HCT116 (cell line): ENCODE measurements around the gene IQGAP2. TPM values are rescaled to one million over a fixed set of nuclear protein-coding genes. Genes with fewer than 3 reads are reported as not detected.

Experiments used
- ATAC-seq: fragments of 200-7000 bp; cut with Tn5 transposase; 2 replicates; pipeline ENCODE4 v1.9.1; 2020; ENCODE audit warnings: mild to moderate bottlenecking, moderate library complexity
- BruUV-seq: library from RNA; stranded (reverse); fragments of 400-500 nt; replicated peaks from 2 replicates; lab custom pipeline; 2021; lab: Mats Ljungman, UMichigan
- CTCF ChIA-PET: fragments of 300-600 bp; sonication (Branson Sonifier 250); formaldehyde crosslinking; loops from one replicate; lab custom pipeline; 2021; ENCODE audit warnings: antibody characterized with exemption; lab: Charles Lee
- POLR2A ChIA-PET: fragments of 300-600, 350-600 bp; sonication (Branson Sonifier 250); formaldehyde crosslinking; loops from one replicate; lab custom pipeline; 2021; ENCODE audit warnings: antibody characterized with exemption; lab: Charles Lee
- RAD21 ChIA-PET, 2 experiments: fragments of 300-600 bp; sonication (Branson Sonifier 250); formaldehyde crosslinking; loops; one replicate each; lab custom pipeline; 2023; ENCODE audit warnings: low total read pairs in 2 of 2; ENCODE audit not compliant: uncharacterized antibody in 2 of 2, unreplicated experiment in 2 of 2, low non-redundant PET in 1 of 2; lab: Charles Lee
- DNase-seq: peaks from one replicate; pipeline ENCODE4 v3.0.0-alpha.2; 2010; ENCODE audit warnings: low read depth, low spot score
- H2AFZ ChIP-seq: fragments of 200-600 bp; shearing (Covaris generic), sonication (generic); 2 replicates; pipeline ENCODE4 v1.6.1; 2017; ENCODE audit warnings: low read depth, mixed run types, mixed read lengths, antibody characterized with exemption, low read length; ENCODE audit not compliant: poor library complexity, severe bottlenecking
- H3K27ac ChIP-seq: 2 replicates; pipeline ENCODE4 v1.5.1; 2012; ENCODE audit warnings: low read depth, low read length
- H3K27me3 ChIP-seq: fragments of 200-600 bp; sonication (generic); 2 replicates; pipeline ENCODE4 v1.6.1; 2016; ENCODE audit warnings: mixed run types, low read length, mixed read lengths; ENCODE audit not compliant: insufficient read depth
- H3K36me3 ChIP-seq, 2 experiments: fragments of 200-500 bp in 1 of 2; fragments of 200-600 bp in 1 of 2; sonication (Bioruptor generic) in 1 of 2; sonication (generic) in 1 of 2; 2 replicates each; pipeline versions ENCODE4 v1.5.1 to v1.6.1; 2014 to 2016; ENCODE audit warnings: low read length in 2 of 2, inconsistent platforms in 1 of 2, mixed read lengths in 1 of 2, mixed run types in 1 of 2; ENCODE audit not compliant: insufficient read depth in 2 of 2, control insufficient read depth in 1 of 2
- H3K4me1 ChIP-seq, 2 experiments: fragments of 200-600 bp in 1 of 2; sonication (generic) in 1 of 2; 2 replicates each; pipeline versions ENCODE4 v1.5.1 to v1.6.1; 2012 to 2017; ENCODE audit warnings: low read length in 2 of 2, inconsistent platforms in 1 of 2, mild to moderate bottlenecking in 1 of 2, mixed read lengths in 1 of 2, mixed run types in 1 of 2, moderate library complexity in 1 of 2; ENCODE audit not compliant: insufficient read depth in 2 of 2, control insufficient read depth in 1 of 2
- H3K4me2 ChIP-seq: fragments of 200-600 bp; sonication (generic); 2 replicates; pipeline ENCODE4 v1.6.1; 2017; ENCODE audit warnings: mixed run types, low read length, mixed read lengths
- H3K4me3 ChIP-seq, 2 experiments: fragments of 200-600 bp in 1 of 2; sonication (generic) in 1 of 2; replicated peaks in 1 of 2; 2 replicates each; pipeline ENCODE4 v1.5.1; 2011 to 2016; ENCODE audit warnings: low read length in 2 of 2, control low read depth in 1 of 2, low read depth in 1 of 2, mild to moderate bottlenecking in 1 of 2, mixed read lengths in 1 of 2, mixed run types in 1 of 2
- H3K79me2 ChIP-seq: fragments of 200-600 bp; sonication (generic); 2 replicates; pipeline ENCODE4 v1.6.1; 2017; ENCODE audit warnings: mild to moderate bottlenecking, mixed run types, low read length, moderate library complexity, mixed read lengths; ENCODE audit not compliant: insufficient read depth
- H3K9ac ChIP-seq: fragments of 200-600 bp; sonication (generic); 2 replicates; pipeline ENCODE4 v1.6.1; 2016; ENCODE audit warnings: low read length, mixed read lengths
- H3K9me2 ChIP-seq: fragments of 200-600 bp; sonication (generic), shearing (Covaris generic); 2 replicates; pipeline ENCODE4 v1.6.1; 2017; ENCODE audit warnings: mixed run types, mild to moderate bottlenecking, moderate library complexity; ENCODE audit not compliant: insufficient read depth
- H3K9me3 ChIP-seq, 2 experiments: fragments of 200-500 bp in 1 of 2; fragments of 200-600 bp in 1 of 2; sonication (Bioruptor generic) in 1 of 2; sonication (generic) in 1 of 2; 2 replicates each; pipeline ENCODE4 v1.6.1; 2014 to 2017; ENCODE audit warnings: low read length in 2 of 2, mixed read lengths in 2 of 2, inconsistent platforms in 1 of 2, low read depth in 1 of 2, mild to moderate bottlenecking in 1 of 2, mixed run types in 1 of 2, moderate library complexity in 1 of 2; ENCODE audit not compliant: control insufficient read depth in 1 of 2, insufficient read depth in 1 of 2
- H4K20me1 ChIP-seq: fragments of 200-600 bp; sonication (generic), shearing (Covaris generic); 2 replicates; pipeline ENCODE4 v1.6.1; 2017; ENCODE audit warnings: mixed run types, mild to moderate bottlenecking, moderate library complexity; ENCODE audit not compliant: insufficient read depth
- CBX3 ChIP-seq: IDR thresholded peaks from 2 replicates; pipeline ENCODE4 v1.6.1; 2012; ENCODE audit warnings: low read depth
- CEBPB ChIP-seq: IDR thresholded peaks from 2 replicates; pipeline ENCODE4 v1.6.1; 2012; ENCODE audit warnings: low read depth
- EGR1 ChIP-seq: IDR thresholded peaks from 2 replicates; pipeline ENCODE4 v1.6.1; 2012; ENCODE audit warnings: low read depth
- ELF1 ChIP-seq: IDR thresholded peaks from 2 replicates; pipeline ENCODE4 v1.6.1; 2012; ENCODE audit warnings: low read depth, borderline replicate concordance
- EZH2 ChIP-seq: fragments of 200-600 bp; sonication (generic); IDR thresholded peaks from 2 replicates; pipeline ENCODE4 v1.6.1; 2017; ENCODE audit warnings: antibody characterized with exemption, mixed run types
- EZH2phosphoT487 ChIP-seq: fragments of 200-600 bp; IDR thresholded peaks from 2 replicates; pipeline ENCODE4 v1.6.1; 2018; ENCODE audit warnings: antibody characterized with exemption, borderline replicate concordance
- JUND ChIP-seq: IDR thresholded peaks from 2 replicates; pipeline ENCODE4 v1.6.1; 2012
- POLR2A ChIP-seq: IDR thresholded peaks from 2 replicates; pipeline ENCODE4 v1.7.0; 2011; ENCODE audit warnings: borderline replicate concordance; ENCODE audit not compliant: insufficient read depth, insufficient read length; ENCODE audit errors: extremely low read depth
- POLR2AphosphoS5 ChIP-seq: IDR thresholded peaks from 2 replicates; pipeline ENCODE4 v1.6.1; 2011; ENCODE audit warnings: mild to moderate bottlenecking, low read depth, low read length, moderate library complexity
- RAD21 ChIP-seq: IDR thresholded peaks from 2 replicates; pipeline ENCODE4 v1.6.1; 2012; ENCODE audit warnings: low read depth, mild to moderate bottlenecking
- SIN3A ChIP-seq: IDR thresholded peaks from 2 replicates; pipeline ENCODE4 v1.6.1; 2012; ENCODE audit warnings: low read depth
- SRF ChIP-seq: IDR thresholded peaks from 2 replicates; pipeline ENCODE4 v1.6.1; 2012; ENCODE audit warnings: low read depth
- TCF7L2 ChIP-seq: IDR thresholded peaks from 2 replicates; pipeline ENCODE4 v1.7.0; 2011; ENCODE audit warnings: borderline replicate concordance, inconsistent platforms; ENCODE audit not compliant: insufficient read depth, insufficient read length; ENCODE audit errors: extremely low read depth
- YY1 ChIP-seq: IDR thresholded peaks from 2 replicates; pipeline ENCODE4 v1.6.1; 2011; ENCODE audit warnings: low read length, low read depth, moderate library complexity, mild to moderate bottlenecking; ENCODE audit not compliant: insufficient replicate concordance; ENCODE audit errors: extremely low read depth
- ZNF274 ChIP-seq: fragments of 200-500 bp; sonication (Bioruptor generic); IDR thresholded peaks from 2 replicates; pipeline ENCODE4 v1.6.1; 2014; ENCODE audit warnings: mild to moderate bottlenecking, low read depth, low read length, inconsistent platforms
- intact Hi-C: fragments of 100-400 bp; cut with micrococcal nuclease; formaldehyde crosslinking; loops from 2 replicates; pipeline ENCODE4 v1.10.0; 2022
- total RNA-seq: library from RNA; stranded (reverse); gene quantifications from one replicate; pipeline ENCODE4 v1.2.1, GENCODE V29; 2021; ENCODE audit not compliant: unreplicated experiment
- TF ChIP-seq, protein P1 (sequence below): IDR thresholded peaks from 2 replicates; pipeline ENCODE4 v1.6.1; 2012
- TF ChIP-seq, protein P2 (sequence below), 3 experiments: fragments of 200-600 bp in 1 of 3; sonication (generic) in 1 of 3; IDR thresholded peaks in 2 of 3; conservative IDR thresholded peaks in 1 of 3; 2 replicates each; pipeline ENCODE4 v1.5.1; 2012 to 2017; ENCODE audit warnings: low read depth in 2 of 3, low read length in 2 of 3, antibody characterized with exemption in 1 of 3, borderline replicate concordance in 1 of 3, control low read depth in 1 of 3, mild to moderate bottlenecking in 1 of 3, mixed read lengths in 1 of 3, mixed run types in 1 of 3, moderate library complexity in 1 of 3; ENCODE audit not compliant: insufficient read depth in 1 of 3
- TF ChIP-seq, protein P3 (sequence below): IDR thresholded peaks from 2 replicates; pipeline ENCODE4 v1.6.1; 2012

The IQGAP2 gene
- total RNA-seq, 1 experiment from 2014 or later, result 2.0 TPM

DNA sequence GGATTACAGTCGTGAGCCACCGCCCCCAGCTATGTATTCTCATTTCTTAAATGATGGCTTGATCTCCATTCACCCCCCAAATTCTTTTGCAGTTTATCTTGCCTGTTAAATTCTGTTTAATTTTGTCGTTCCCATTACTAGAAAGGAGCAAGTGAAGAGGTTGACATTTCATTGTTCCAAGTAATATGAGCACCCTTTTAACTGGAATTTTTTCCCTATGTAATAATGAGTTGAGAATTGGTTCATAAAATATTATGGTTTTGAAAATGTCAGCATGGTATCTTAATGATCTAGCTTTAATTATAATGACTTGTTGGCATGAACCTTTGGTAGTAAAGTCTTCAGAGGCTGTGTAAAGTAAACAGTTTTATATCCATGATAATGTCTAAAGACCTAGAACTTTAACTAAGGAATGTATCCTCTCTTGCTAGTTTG is 182.7 kb downstream of the IQGAP2 start:
- H4K20me1 ChIP-seq, result no peaks in the 10 kb centered on the region
- CTCF ChIA-PET, result interaction anchor here (2.6 kb wide), 1 partner anchor 189 kb away, joined by 7 read pairs; no protein-coding TSS in a partner anchor
- no peak for DNase-seq
- no peaks in the 10 kb centered on the region for H3K9me3 ChIP-seq
- no peaks in the 10 kb centered on the region for H3K36me3 ChIP-seq
- BruUV-seq, result no TSS peak
- H3K27me3 ChIP-seq, result no peaks in the 10 kb centered on the region
- H3K79me2 ChIP-seq, result no peaks in the 10 kb centered on the region
- H3K4me1 ChIP-seq, result no peaks in the 10 kb centered on the region
- no peak overlapping the region for H2AFZ ChIP-seq
- ATAC-seq, result no peak
- no peak overlapping the region for H3K4me3 ChIP-seq
- POLR2A ChIA-PET, result no interaction called here
- H3K9me2 ChIP-seq, result peaks cover 2% of the 10 kb centered on the region; the same call in 1 of the 2 replicates
- no peak for TF ChIP-seq YY1
- TF ChIP-seq CBX3, result no peak
- TF ChIP-seq ZNF274, result no peak
- TF ChIP-seq, protein P1, sequence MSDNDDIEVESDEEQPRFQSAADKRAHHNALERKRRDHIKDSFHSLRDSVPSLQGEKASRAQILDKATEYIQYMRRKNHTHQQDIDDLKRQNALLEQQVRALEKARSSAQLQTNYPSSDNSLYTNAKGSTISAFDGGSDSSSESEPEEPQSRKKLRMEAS, result no peak
- no peak for TF ChIP-seq SRF
- TF ChIP-seq, protein P2, sequence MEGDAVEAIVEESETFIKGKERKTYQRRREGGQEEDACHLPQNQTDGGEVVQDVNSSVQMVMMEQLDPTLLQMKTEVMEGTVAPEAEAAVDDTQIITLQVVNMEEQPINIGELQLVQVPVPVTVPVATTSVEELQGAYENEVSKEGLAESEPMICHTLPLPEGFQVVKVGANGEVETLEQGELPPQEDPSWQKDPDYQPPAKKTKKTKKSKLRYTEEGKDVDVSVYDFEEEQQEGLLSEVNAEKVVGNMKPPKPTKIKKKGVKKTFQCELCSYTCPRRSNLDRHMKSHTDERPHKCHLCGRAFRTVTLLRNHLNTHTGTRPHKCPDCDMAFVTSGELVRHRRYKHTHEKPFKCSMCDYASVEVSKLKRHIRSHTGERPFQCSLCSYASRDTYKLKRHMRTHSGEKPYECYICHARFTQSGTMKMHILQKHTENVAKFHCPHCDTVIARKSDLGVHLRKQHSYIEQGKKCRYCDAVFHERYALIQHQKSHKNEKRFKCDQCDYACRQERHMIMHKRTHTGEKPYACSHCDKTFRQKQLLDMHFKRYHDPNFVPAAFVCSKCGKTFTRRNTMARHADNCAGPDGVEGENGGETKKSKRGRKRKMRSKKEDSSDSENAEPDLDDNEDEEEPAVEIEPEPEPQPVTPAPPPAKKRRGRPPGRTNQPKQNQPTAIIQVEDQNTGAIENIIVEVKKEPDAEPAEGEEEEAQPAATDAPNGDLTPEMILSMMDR (IDR thresholded peaks at IDR 0.05 in 2 of 3, conservative IDR thresholded peaks at IDR 0.05 in 1 of 3; ENCODE audit: borderline replicate concordance in 1 of 3, insufficient read depth in 1 of 3, low read depth in 2 of 3, low read length in 2 of 3), result no peak
- TF ChIP-seq ELF1, result no peak
- no peak for TF ChIP-seq CEBPB
- no peak for TF ChIP-seq EGR1
- TF ChIP-seq, protein P3, sequence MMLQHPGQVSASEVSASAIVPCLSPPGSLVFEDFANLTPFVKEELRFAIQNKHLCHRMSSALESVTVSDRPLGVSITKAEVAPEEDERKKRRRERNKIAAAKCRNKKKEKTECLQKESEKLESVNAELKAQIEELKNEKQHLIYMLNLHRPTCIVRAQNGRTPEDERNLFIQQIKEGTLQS, result no peak
- TF ChIP-seq EZH2, result no peak
- TF ChIP-seq SIN3A, result no peak
- TF ChIP-seq TCF7L2, result no peak
- no peak for TF ChIP-seq POLR2AphosphoS5
- no peak for TF ChIP-seq RAD21
- no peak for TF ChIP-seq EZH2phosphoT487
- TF ChIP-seq JUND, result no peak
- no peak for TF ChIP-seq POLR2A
- intact Hi-C loops, result no loop called here
- H3K4me2 ChIP-seq, result no peak overlapping the region
- RAD21 ChIA-PET, result no interaction called here
- H3K9ac ChIP-seq, result no peak overlapping the region
- H3K27ac ChIP-seq, result no peak overlapping the region
